DOHH2 (cell line): Measurements from ENCODE around the gene ZNF578.
A peak's percentile ranks its signal among the peaks of the same experiment; 100 is the strongest.
"Not testable (repeated sequence)": the region's sequence is repeated elsewhere in the genome, so short reads cannot be mapped to it uniquely, and the experiment has no call there.

ENCODE experiments used
- H3F3A ChIP-seq: fragments of 200-600 bp; sonication (generic), shearing (Covaris generic); 2 replicates; pipeline ENCODE4 v1.6.0; 2016; ENCODE audit warnings: antibody characterized with exemption, mild to moderate bottlenecking; ENCODE audit not compliant: control insufficient read depth, insufficient read depth
- H3K27ac ChIP-seq: fragments of 200-600 bp; sonication (generic); 2 replicates; pipeline ENCODE4 v1.5.1; 2014; ENCODE audit warnings: low read depth, mild to moderate bottlenecking, low read length, moderate library complexity
- H3K27me3 ChIP-seq: fragments of 200-600 bp; sonication (generic); 2 replicates; pipeline ENCODE4 v1.6.1; 2014; ENCODE audit warnings: mild to moderate bottlenecking, low read length, mixed read lengths; ENCODE audit not compliant: control insufficient read depth
- H3K36me3 ChIP-seq: fragments of 200-600 bp; sonication (generic); 2 replicates; pipeline ENCODE4 v1.6.1; 2014; ENCODE audit warnings: mild to moderate bottlenecking, low read length, moderate library complexity, mixed read lengths; ENCODE audit not compliant: control insufficient read depth
- H3K4me1 ChIP-seq: fragments of 200-600 bp; sonication (generic); 2 replicates; pipeline ENCODE4 v1.6.1; 2014; ENCODE audit warnings: mild to moderate bottlenecking, low read length, mixed read lengths; ENCODE audit not compliant: control insufficient read depth
- H3K4me2 ChIP-seq: fragments of 200-600 bp; sonication (generic); 2 replicates; pipeline ENCODE4 v1.6.0; 2014; ENCODE audit warnings: mild to moderate bottlenecking, low read length, moderate library complexity
- H3K4me3 ChIP-seq: fragments of 200-600 bp; sonication (generic); 2 replicates; pipeline ENCODE4 v1.5.1; 2014; ENCODE audit warnings: mild to moderate bottlenecking, low read length, mixed read lengths
- H3K79me2 ChIP-seq: fragments of 200-600 bp; sonication (generic); 2 replicates; pipeline ENCODE4 v1.6.1; 2014; ENCODE audit warnings: mild to moderate bottlenecking, low read length, mixed read lengths; ENCODE audit not compliant: control insufficient read depth
- H3K9me2 ChIP-seq: fragments of 200-600 bp; sonication (generic); replicated peaks from 2 replicates; pipeline ENCODE4 v1.6.1; 2014; ENCODE audit warnings: mild to moderate bottlenecking, low read length, mixed read lengths; ENCODE audit not compliant: control insufficient read depth
- H3K9me3 ChIP-seq: fragments of 200-600 bp; sonication (generic); 2 replicates; pipeline ENCODE4 v1.6.1; 2014; ENCODE audit warnings: antibody characterized with exemption, low read length, mixed read lengths; ENCODE audit not compliant: control insufficient read depth, insufficient read depth
- H4K20me1 ChIP-seq: fragments of 200-600 bp; sonication (generic); 2 replicates; pipeline ENCODE4 v1.6.0; 2014; ENCODE audit warnings: low read depth, mild to moderate bottlenecking, antibody characterized with exemption, low read length, moderate library complexity; ENCODE audit not compliant: control insufficient read depth, insufficient read depth
- CTCF ChIP-seq: fragments of 200-600 bp; sonication (generic); IDR thresholded peaks from one replicate; pipeline ENCODE4 v1.5.1; 2014; ENCODE audit warnings: antibody characterized with exemption, mild to moderate bottlenecking, low read depth, low read length; ENCODE audit not compliant: poor library complexity, severe bottlenecking
- EZH2phosphoT487 ChIP-seq: fragments of 200-600 bp; sonication (generic); IDR thresholded peaks from 2 replicates; pipeline ENCODE4 v1.6.1; 2017; ENCODE audit warnings: borderline replicate concordance, mild to moderate bottlenecking, antibody characterized with exemption, low read length, moderate library complexity, mixed read lengths

The ZNF578 gene

GRCh38 chr19:52527956-52528351 lies 74.6 kb downstream of the ZNF578 start:
- peaks cover 13% of the 10 kb centered on the region for H3K36me3 ChIP-seq
- H3K9me3 ChIP-seq = no peaks in the 10 kb centered on the region
- no peaks in the 10 kb centered on the region for H3F3A ChIP-seq
- peaks cover 45% of the 10 kb centered on the region for H3K79me2 ChIP-seq
- peaks cover 17% of the 10 kb centered on the region for H3K4me1 ChIP-seq
- peak overlapping the region; percentile 40 for H3K27ac ChIP-seq
- no peaks in the 10 kb centered on the region for H3K9me2 ChIP-seq
- H3K4me3 ChIP-seq = peak overlapping the region; percentile 99
- TF ChIP-seq EZH2phosphoT487 (no peak), CTCF (no peak)
- H3K27me3 ChIP-seq = no peaks in the 10 kb centered on the region
- peak overlapping the region; percentile 99 for H3K4me2 ChIP-seq
- H4K20me1 ChIP-seq = no peaks in the 10 kb centered on the region

GRCh38 chr19:52532480-52532879 lies 79.1 kb downstream of the ZNF578 start:
- Histone ChIP-seq H3K27ac (no peak overlapping the region), H3K4me2 (no peak overlapping the region), H3K9me3 (no peaks in the 10 kb centered on the region), H4K20me1 (no peaks in the 10 kb centered on the region), H3K4me3 (no peak overlapping the region), H3K9me2 (no peaks in the 10 kb centered on the region), H3F3A (peaks cover 6% of the 10 kb centered on the region; the same call in 1 of the 2 replicates), H3K36me3 (peaks cover 24% of the 10 kb centered on the region), H3K4me1 (peaks cover 26% of the 10 kb centered on the region), H3K79me2 (peaks cover 65% of the 10 kb centered on the region), H3K27me3 (no peaks in the 10 kb centered on the region)
- TF ChIP-seq CTCF = no peak
- no peak for TF ChIP-seq EZH2phosphoT487

- no peaks in the 10 kb centered on the region for H4K20me1 ChIP-seq
- no peaks in the 10 kb centered on the region for H3K27me3 ChIP-seq
- H3K36me3 ChIP-seq = peaks cover 18% of the 10 kb centered on the region
- peaks cover 6% of the 10 kb centered on the region; the same call in 1 of the 2 replicates for H3F3A ChIP-seq
- no peaks in the 10 kb centered on the region for H3K9me3 ChIP-seq
- TF ChIP-seq EZH2phosphoT487 (no peak), CTCF (no peak)
- H3K27ac ChIP-seq = no peak overlapping the region
- H3K4me1 ChIP-seq = peaks cover 17% of the 10 kb centered on the region
- H3K4me2 ChIP-seq = no peak overlapping the region
- no peaks in the 10 kb centered on the region for H3K9me2 ChIP-seq
- peaks cover 63% of the 10 kb centered on the region for H3K79me2 ChIP-seq
- no peak overlapping the region for H3K4me3 ChIP-seq
Observed at GRCh38 chr19:52533901-52534300, 80.5 kb downstream of the ZNF578 start.

- H3K9me2 ChIP-seq, H4K20me1 ChIP-seq, H3F3A ChIP-seq, H3K27me3 ChIP-seq, H3K9me3 ChIP-seq: not testable (repeated sequence)
- Histone ChIP-seq H3K4me2 (peak overlapping the region; percentile 97), H3K36me3 (peaks cover 16% of the 10 kb centered on the region), H3K4me1 (peaks cover 13% of the 10 kb centered on the region), H3K27ac (peak overlapping the region; percentile 79; the same call in 1 of the 2 replicates), H3K79me2 (peaks cover 61% of the 10 kb centered on the region), H3K4me3 (peak overlapping the region; percentile 84)
Observed at GRCh38 chr19:52535385-52535770, 82.0 kb downstream of the ZNF578 start.
